ENCODE data around the gene LSMEM2.

DNA sequence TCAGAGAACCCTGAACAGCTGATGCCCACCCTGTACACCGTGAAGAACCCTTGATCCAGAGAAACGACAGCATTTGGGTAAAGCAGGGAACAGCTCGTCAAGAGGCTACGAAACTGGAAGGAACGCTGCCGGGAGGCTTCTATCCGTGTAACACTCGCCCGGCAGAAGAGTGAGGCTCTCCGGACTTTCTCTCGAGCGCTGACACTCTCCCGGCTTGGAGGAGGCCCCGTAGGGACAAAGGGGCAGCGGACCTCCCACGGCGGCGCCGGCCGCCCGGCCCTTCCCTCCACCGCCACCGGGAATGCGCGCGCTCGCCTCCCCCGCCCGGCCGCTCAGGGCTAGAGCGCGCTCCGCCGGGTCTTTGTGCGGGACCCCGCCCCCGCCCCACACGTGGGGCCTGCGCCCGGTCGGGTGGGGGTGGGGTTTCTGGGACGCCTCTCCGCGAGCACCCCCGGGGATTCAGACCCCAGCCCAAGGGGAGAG lies 42.0 kb downstream of the LSMEM2 start:
- TF ChIP-seq SP2 (IDR thresholded peaks at IDR 0.05; ENCODE audit: low read length) (no peak), JUND (IDR thresholded peaks at IDR 0.05; ENCODE audit: low read length) (no peak), POLR2AphosphoS5 (IDR thresholded peaks at IDR 0.05; ENCODE audit: low read depth, low read length) (no peak), POLR2A (IDR thresholded peaks at IDR 0.05; ENCODE audit: control extremely low read depth in 1 of 2, low read depth in 2 of 2, low read length in 2 of 2) (no peak), RXRA (IDR thresholded peaks at IDR 0.05; ENCODE audit: insufficient read depth, low read depth, low read length) (no peak), JUN (IDR thresholded peaks at IDR 0.05; ENCODE audit: low read depth, low read length) (no peak), CBX8 (IDR thresholded peaks at IDR 0.05; ENCODE audit: borderline replicate concordance, low read depth, low read length) (no peak)
- TF ChIP-seq, protein P1, sequence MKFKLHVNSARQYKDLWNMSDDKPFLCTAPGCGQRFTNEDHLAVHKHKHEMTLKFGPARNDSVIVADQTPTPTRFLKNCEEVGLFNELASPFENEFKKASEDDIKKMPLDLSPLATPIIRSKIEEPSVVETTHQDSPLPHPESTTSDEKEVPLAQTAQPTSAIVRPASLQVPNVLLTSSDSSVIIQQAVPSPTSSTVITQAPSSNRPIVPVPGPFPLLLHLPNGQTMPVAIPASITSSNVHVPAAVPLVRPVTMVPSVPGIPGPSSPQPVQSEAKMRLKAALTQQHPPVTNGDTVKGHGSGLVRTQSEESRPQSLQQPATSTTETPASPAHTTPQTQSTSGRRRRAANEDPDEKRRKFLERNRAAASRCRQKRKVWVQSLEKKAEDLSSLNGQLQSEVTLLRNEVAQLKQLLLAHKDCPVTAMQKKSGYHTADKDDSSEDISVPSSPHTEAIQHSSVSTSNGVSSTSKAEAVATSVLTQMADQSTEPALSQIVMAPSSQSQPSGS (IDR thresholded peaks at IDR 0.05; ENCODE audit: low read length) = no peak
- TF ChIP-seq, protein P2, sequence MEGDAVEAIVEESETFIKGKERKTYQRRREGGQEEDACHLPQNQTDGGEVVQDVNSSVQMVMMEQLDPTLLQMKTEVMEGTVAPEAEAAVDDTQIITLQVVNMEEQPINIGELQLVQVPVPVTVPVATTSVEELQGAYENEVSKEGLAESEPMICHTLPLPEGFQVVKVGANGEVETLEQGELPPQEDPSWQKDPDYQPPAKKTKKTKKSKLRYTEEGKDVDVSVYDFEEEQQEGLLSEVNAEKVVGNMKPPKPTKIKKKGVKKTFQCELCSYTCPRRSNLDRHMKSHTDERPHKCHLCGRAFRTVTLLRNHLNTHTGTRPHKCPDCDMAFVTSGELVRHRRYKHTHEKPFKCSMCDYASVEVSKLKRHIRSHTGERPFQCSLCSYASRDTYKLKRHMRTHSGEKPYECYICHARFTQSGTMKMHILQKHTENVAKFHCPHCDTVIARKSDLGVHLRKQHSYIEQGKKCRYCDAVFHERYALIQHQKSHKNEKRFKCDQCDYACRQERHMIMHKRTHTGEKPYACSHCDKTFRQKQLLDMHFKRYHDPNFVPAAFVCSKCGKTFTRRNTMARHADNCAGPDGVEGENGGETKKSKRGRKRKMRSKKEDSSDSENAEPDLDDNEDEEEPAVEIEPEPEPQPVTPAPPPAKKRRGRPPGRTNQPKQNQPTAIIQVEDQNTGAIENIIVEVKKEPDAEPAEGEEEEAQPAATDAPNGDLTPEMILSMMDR (IDR thresholded peaks at IDR 0.05; ENCODE audit: control extremely low read depth in 1 of 3, insufficient read depth in 1 of 3, low read depth in 1 of 3, low read length in 3 of 3) = no peak
